Inferior parietal cortex (tissue), 1 donor: ENCODE data around the gene ROR1.
A peak's percentile ranks its signal among the peaks of the same experiment; 100 is the strongest.

ENCODE experiments used
- DNase-seq: peaks from one replicate; pipeline ENCODE4 v3.0.0-alpha.2; 2016; ENCODE audit errors: extremely low spot score

The ROR1 gene

DNA sequence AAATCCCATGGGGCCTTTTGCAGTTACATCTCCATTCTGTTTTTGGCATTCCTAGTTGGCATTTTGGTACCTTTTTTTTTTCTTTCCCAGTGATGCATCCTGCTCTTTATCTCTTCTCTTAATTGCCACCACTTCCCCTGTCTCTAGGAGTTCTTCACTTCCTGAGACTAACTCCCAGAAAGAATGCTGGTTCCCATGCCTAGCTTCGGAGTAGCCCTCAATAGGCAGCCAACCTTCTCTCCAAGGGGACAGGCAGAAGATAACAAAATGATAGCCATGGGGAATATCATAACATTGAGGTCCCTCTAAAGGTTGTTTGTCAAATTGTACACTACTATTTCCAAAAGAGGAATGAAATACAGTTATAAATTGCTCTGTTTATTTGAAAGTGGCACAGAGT, 279.0 kb downstream of the ROR1 start:
- no peak for DNase-seq

GRCh38 chr1:64055310-64055709, 281.5 kb downstream of the ROR1 start:
- no peak for DNase-seq

DNA sequence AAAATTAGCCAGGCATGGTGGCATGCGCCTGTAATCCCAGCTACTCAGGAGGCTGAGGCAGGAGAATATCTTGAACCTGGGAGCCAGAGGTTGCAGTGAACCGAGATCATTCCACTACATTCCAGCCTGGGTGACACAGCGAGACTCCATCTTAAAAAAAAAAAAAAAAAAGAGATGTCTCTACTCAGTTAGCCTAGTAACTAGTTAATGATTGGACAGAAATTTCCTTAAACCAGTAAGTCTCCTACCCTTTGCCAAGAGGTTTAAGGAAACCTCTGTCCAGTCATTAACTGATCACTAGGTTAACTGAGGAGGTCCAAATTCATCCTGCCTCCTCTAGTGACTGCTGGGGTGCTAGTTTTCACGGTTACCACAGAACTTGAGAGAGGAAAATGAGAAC, 285.7 kb downstream of the ROR1 start:
- DNase-seq: no peak

DNA sequence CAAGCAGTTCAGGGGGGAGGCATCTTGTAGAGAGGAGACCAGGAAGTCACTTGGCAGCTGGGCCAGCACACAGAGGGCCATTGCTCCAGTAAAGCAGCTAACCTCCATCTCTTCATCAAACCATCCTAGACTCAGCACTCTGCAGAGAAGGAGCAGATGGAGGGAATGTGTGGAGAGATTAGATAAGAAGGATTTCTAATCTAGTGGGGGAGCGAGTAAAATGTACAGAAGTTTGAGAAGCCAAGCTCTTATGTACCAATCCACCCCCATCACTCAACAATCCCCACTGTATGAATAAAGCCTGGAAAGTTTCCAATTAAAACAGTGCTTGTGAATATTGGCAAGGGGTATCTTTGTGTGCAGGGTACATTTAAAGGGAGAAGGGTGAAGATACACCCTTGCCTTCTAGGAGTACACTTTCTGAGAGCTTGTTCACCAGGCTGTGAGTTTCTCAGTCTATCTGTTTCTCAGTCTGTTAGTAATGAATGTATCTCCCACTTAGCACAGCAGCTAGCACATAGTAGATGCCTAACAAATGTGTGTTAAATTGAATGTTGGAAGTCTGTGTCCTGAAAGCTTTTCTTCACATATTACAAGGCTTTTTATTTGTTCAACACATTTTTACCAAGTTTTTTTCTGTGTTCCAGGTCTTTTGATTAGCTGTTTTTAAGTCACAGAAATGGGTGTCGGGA, 286.9 kb downstream of the ROR1 start:
- DNase-seq: no peak

DNA sequence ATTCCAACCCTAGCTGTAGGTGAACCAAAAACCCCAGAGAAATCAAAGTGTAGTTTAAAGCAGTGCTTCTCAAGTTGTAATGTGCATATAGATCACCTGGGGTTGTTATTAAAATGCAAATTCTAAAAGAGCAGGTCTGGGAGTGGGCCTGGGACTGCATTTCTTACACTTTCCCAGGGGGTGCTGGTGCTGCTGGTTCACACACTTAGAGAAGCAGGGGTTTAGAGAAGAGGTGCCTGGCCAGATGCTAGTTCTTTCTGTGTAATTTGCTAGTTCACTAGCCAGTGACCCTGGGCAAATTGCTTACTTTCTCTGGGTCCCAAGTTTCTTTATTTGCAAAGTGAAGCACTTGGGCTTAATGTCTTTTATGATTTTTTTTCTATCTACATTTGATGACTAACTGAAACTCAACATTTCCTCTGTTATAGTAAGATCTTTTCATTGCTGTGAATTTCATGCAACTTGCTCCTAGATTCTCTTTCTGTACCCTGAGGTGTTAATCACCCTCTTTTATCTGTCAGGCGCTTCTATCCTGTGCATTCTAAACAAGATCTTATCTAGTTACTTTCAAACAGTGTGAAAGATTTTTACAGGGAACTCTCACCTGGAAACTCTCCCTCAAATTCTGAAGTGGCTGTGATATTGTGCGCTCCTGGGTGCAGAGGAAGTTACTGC, 287.8 kb downstream of the ROR1 start:
- DNase-seq: no peak

DNA sequence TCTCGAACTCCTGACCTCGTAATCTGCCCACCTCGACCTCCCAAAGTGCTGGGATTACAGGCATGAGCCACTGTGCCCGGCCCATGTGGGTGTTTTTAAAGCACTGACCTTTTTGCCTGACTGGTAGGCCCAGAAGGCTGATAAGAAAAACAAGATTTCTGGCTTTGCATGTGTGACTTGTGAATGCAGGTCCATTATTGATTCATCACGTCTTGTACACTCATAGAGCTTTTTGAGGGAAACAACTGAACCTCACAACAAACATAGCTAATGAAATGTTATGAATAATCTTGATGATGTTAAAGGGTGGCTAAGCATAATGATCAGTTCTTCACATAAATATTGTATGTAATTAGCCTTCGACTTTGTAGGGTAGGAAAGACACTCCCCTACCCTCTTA, 288.7 kb downstream of the ROR1 start:
- DNase-seq: no peak

DNA sequence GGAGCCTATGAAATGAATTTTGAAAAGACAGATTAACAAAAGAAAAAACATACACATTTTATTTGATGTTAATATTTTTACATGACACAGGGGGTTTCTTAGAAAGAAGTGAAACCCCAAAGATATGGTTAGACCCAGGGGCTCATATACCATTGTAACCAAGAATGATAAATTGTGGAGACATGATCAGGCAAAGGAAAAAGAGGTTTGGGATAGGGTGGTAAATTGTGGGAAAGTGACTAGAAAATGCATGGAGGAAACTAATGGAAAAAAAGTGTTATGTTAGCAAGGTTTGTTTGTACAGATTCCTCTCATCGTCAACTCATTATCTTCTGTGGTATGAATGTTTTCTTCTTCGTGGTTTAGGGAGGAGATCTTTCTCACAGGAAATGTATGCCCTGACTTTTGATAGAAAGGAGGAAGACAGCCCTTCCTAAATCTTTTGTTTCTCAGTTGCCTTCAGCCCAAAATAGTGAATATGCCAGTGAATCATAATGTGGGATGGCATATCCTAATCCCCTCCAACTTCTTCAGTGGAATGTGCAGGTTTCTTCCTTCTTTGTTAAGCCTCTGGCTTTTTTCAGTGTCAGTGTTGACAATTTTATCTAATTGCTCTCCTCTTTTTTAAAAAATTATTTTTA, 289.2 kb downstream of the ROR1 start:
- DNase-seq: no peak

DNA sequence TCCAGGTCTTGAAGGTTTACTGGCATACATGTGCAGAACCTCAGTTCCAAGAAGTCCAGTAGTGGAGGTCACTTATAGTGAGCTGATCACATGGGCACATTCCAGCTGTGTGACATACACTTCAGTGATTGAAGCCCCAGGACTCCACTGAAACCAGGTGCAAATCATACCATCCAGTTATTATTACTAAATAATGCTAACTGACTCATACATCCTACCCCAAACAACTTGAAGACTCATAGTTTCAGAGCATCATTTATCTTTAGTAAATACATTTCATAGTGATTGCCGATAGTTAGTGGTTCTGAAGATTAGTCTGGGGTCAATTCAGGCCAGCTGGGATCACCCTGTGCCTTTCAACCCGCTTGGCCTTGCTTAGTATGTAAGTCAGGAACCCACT, 291.8 kb downstream of the ROR1 start:
- no peak for DNase-seq

DNA sequence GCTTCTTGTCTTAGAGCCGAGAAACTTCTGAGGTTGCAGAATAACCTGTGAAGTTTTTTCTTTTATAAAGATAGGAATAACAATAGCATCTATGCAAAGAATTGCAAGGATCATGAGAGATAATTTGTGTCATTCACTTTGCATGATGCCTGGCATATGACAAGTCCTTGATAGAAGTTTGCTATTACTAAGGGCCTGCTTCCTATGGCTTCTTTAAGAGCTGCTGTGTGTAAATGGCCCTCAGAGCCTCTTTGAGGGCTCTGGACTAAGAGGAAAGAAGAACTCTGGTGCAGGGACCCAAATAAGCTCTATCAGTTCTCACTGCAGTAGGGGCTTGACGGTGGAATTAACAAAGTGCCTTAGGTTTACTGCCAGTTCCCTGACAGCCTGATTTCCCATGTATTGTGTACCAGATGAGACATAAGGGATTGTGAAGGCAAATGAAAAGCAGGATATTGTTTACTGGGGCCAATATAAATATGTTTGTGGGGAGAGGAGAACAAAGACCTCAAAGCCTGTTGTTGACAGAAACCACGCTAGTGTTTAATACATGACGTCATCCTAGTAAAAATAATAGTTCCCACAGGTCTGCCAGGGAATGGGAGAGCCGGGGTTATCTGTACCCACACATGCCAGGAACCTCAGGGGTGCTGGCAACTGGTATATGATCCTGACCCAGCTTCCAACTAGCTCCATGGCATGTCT, 298.4 kb downstream of the ROR1 start:
- DNase-seq: no peak

DNA sequence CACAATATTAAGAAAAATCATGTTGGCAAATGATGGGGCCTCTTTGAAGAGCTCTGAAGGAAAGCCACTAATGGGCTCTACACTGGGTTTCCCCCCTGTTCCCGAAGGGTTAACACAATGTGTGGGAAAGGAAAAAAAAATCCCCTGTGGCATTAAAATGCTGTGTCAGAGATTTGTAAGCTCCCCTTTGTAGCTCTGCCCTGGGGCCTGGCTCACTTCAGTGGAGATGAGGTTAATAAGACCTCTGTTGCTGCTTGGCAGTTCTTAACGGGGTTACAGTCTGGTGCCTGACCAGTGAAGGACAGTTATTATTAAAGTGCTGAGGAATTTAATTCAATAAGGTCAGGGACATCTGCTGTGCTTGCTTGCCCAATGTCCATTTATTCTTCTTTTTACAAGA, 299.9 kb downstream of the ROR1 start:
- no peak for DNase-seq

GRCh38 chr1:64074767-64075166, 300.9 kb downstream of the ROR1 start:
- DNase-seq: no peak

DNA sequence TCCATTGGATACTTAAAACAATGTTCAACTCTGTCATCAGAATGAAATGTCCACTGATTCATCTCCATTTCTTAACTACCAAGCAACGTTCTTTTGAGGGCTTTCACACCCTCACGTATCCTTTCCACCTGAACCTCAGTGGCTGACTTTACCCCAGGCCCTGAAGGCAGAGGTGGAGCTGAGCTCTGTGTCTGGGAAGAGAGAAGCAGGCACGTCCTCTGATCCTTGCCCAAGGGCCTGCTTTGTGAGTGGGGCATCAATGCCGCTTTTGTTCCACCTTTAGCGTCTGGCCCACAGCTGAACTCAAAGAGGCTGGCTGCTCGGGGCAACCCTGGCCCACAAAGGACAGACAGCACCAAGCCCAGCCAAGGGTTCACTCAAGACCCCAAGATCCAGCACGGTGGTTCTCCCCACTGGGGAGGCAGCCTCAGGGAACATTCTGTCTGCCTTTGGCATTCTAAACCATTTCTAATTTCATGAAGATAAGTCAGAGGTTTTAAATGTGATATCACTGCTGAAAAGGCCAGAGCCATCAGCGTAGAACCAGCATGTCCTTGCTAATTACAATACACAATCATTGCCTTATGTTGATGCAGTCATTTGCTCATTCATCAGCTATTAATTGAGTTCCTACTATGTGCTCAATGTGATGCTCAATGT, 303.6 kb downstream of the ROR1 start:
- DNase-seq: peak; percentile 61

- DNase-seq: no peak
Observed at GRCh38 chr1:64080941-64081562, 307.2 kb downstream of the ROR1 start.

- DNase-seq: no peak
Observed at GRCh38 chr1:64082459-64082858, 308.6 kb downstream of the ROR1 start.

GRCh38 chr1:64084451-64084850, 310.6 kb downstream of the ROR1 start:
- DNase-seq: no peak

GRCh38 chr1:64087768-64088167, 314.0 kb downstream of the ROR1 start:
- no peak for DNase-seq

GRCh38 chr1:64090436-64090835, 316.6 kb downstream of the ROR1 start:
- DNase-seq: no peak

GRCh38 chr1:64092851-64093371, 319.1 kb downstream of the ROR1 start:
- DNase-seq: peak; percentile 61

DNA sequence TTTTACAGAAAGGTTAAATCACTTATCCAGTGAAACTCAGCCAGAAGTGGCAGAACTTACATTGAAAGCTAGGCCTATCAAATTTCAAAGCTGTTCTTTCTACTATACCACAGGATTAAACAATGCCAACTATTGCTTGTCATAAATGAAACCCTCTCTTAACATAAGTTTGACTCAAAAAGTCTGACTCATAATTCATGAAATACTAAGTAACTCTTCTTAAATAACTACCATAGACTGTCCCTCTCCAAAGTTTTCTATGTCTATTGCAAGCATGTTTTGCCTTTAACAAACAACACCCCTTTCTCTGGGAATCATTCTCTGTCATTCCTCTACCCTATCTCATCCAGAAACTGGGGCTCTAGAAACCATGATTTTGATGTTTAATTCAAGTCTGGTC, 320.1 kb downstream of the ROR1 start:
- DNase-seq: no peak

- DNase-seq: no peak
Observed at GRCh38 chr1:64095832-64096231, 322.0 kb downstream of the ROR1 start.

DNA sequence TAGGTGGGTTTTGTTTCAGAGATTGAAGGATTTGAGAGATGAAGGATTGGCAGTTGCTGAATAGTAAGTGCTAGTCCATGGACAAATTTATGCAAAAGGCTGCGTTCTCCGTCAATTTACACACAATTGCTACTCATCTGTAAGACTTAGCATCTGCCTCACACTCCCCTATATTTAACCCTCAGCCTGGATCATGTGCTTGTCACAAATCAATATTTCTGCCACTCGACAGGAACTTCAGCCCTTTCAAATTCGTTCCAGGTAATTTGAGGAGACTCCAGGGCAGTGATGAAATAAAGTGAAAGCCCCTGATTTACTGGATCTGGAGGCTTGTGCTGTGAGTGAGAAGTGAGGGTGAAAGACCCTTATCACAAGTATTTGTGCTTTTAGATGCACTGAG, 324.0 kb downstream of the ROR1 start:
- DNase-seq: no peak
